LNCaP clone FGC (cell line): ENCODE results near the gene BOK.
A peak's percentile ranks its signal among the peaks of the same experiment; 100 is the strongest.

Experiments used
- DNase-seq: peaks from one replicate; pipeline ENCODE4 v3.0.0-alpha.2; 2011; ENCODE audit warnings: low read depth
- H3K4me3 ChIP-seq: 2 replicates; pipeline ENCODE4 v1.5.1; 2011; ENCODE audit warnings: mild to moderate bottlenecking, low read depth, low read length, control low read depth
- TF ChIP-seq, protein P1 (sequence below): IDR thresholded peaks from 2 replicates; pipeline ENCODE4 v1.5.1; 2012; ENCODE audit warnings: mild to moderate bottlenecking; ENCODE audit not compliant: control insufficient read depth, insufficient read depth; ENCODE audit errors: extremely low read depth

Gene BOK

GRCh38 chr2:241597561-241597960, 39.0 kb downstream of the BOK start:
- no peak overlapping the region for H3K4me3 ChIP-seq
- TF ChIP-seq, protein P1, sequence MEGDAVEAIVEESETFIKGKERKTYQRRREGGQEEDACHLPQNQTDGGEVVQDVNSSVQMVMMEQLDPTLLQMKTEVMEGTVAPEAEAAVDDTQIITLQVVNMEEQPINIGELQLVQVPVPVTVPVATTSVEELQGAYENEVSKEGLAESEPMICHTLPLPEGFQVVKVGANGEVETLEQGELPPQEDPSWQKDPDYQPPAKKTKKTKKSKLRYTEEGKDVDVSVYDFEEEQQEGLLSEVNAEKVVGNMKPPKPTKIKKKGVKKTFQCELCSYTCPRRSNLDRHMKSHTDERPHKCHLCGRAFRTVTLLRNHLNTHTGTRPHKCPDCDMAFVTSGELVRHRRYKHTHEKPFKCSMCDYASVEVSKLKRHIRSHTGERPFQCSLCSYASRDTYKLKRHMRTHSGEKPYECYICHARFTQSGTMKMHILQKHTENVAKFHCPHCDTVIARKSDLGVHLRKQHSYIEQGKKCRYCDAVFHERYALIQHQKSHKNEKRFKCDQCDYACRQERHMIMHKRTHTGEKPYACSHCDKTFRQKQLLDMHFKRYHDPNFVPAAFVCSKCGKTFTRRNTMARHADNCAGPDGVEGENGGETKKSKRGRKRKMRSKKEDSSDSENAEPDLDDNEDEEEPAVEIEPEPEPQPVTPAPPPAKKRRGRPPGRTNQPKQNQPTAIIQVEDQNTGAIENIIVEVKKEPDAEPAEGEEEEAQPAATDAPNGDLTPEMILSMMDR: no peak
- DNase-seq: no peak

GRCh38 chr2:241598061-241598460, 39.5 kb downstream of the BOK start:
- TF ChIP-seq, protein P1: no peak
- DNase-seq: no peak
- no peak overlapping the region for H3K4me3 ChIP-seq

- peak; percentile 23 for DNase-seq
- TF ChIP-seq, protein P1: peak; percentile 78
- H3K4me3 ChIP-seq: no peak overlapping the region
Measured at GRCh38 chr2:241598487-241598886, 39.9 kb downstream of the BOK start.

GRCh38 chr2:241599615-241600014, 41.1 kb downstream of the BOK start:
- H3K4me3 ChIP-seq: no peak overlapping the region
- no peak for DNase-seq
- TF ChIP-seq, protein P1: no peak

- TF ChIP-seq, protein P1: no peak
- no peak for DNase-seq
- no peak overlapping the region for H3K4me3 ChIP-seq
Measured at GRCh38 chr2:241601841-241602240, 43.3 kb downstream of the BOK start.

GRCh38 chr2:241602720-241603119, 44.2 kb downstream of the BOK start:
- H3K4me3 ChIP-seq: no peak overlapping the region
- no peak for DNase-seq
- TF ChIP-seq, protein P1: no peak

GRCh38 chr2:241603686-241604085, 45.1 kb downstream of the BOK start:
- TF ChIP-seq, protein P1: no peak
- H3K4me3 ChIP-seq: no peak overlapping the region
- no peak for DNase-seq
